ENCODE results near the gene DUSP8.

- no peak for TF ChIP-seq POLR2A (IDR thresholded peaks at IDR 0.05)
- peak; percentile 62 to 93 (median 86) for TF ChIP-seq CTCF (IDR thresholded peaks at IDR 0.05)
These were observed 56.7 kb downstream of the DUSP8 start for GRCh38 chr11:1515082-1516060.

Data from Peyer's patch (tissue), 4 donors.